Measurements from ENCODE around the gene PDGFD.

Gene PDGFD

GRCh38 chr11:103944251-103944940 lies 219.6 kb downstream of the PDGFD start:
- Histone ChIP-seq H3K27me3 (ENCODE audit: low read depth, low read length) (no peaks in the 10 kb centered on the region), H3K4me3 (ENCODE audit: low read length) (no peak overlapping the region), H3K79me2 (ENCODE audit: low read length) (no peaks in the 10 kb centered on the region), H3K4me2 (ENCODE audit: low read length) (no peak overlapping the region), H3K9me3 (ENCODE audit: insufficient read depth, low read length) (no peaks in the 10 kb centered on the region), H3K4me1 (ENCODE audit: low read length) (peaks cover 9% of the 10 kb centered on the region), H4K20me1 (ENCODE audit: insufficient read depth, low read length) (no peaks in the 10 kb centered on the region), H3K36me3 (replicated peaks; ENCODE audit: low read depth, low read length) (no peaks in the 10 kb centered on the region), H3K27ac (ENCODE audit: low read length) (no peak overlapping the region), H2AFZ (ENCODE audit: low read depth, low read length) (no peak overlapping the region), H3K9ac (ENCODE audit: low read length) (no peak overlapping the region)
- TF ChIP-seq EZH2phosphoT487 (IDR thresholded peaks at IDR 0.05; ENCODE audit: low read depth), result no peak
- TF ChIP-seq, protein P1, sequence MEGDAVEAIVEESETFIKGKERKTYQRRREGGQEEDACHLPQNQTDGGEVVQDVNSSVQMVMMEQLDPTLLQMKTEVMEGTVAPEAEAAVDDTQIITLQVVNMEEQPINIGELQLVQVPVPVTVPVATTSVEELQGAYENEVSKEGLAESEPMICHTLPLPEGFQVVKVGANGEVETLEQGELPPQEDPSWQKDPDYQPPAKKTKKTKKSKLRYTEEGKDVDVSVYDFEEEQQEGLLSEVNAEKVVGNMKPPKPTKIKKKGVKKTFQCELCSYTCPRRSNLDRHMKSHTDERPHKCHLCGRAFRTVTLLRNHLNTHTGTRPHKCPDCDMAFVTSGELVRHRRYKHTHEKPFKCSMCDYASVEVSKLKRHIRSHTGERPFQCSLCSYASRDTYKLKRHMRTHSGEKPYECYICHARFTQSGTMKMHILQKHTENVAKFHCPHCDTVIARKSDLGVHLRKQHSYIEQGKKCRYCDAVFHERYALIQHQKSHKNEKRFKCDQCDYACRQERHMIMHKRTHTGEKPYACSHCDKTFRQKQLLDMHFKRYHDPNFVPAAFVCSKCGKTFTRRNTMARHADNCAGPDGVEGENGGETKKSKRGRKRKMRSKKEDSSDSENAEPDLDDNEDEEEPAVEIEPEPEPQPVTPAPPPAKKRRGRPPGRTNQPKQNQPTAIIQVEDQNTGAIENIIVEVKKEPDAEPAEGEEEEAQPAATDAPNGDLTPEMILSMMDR (IDR thresholded peaks at IDR 0.05; ENCODE audit: low read depth, low read length), result no peak

DNA sequence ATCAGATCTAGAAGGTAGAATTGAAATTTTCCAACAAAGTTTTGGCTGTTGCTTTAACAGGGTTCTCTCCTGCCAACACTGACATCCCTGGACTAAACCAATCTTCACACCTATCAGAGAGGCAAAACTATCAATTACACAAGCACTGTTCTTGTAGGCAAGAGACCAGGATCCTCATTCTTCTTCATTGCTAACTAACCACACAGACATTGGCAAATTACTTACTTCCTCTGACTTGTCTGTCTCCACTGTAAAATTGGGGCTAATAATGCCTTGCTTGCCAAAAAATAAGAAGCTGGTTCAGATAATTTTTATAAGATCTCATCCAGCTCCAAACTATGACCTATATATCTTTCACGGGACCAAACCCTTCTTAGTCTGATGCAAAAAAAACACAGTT lies 221.3 kb downstream of the PDGFD start:
- no peaks in the 10 kb centered on the region for H3K79me2 ChIP-seq (ENCODE audit: low read length)
- no peak overlapping the region for H2AFZ ChIP-seq (ENCODE audit: low read depth, low read length)
- H3K4me3 ChIP-seq (ENCODE audit: low read length), result no peak overlapping the region
- no peaks in the 10 kb centered on the region for H4K20me1 ChIP-seq (ENCODE audit: insufficient read depth, low read length)
- TF ChIP-seq, protein P1 (IDR thresholded peaks at IDR 0.05; ENCODE audit: low read depth, low read length), result no peak
- TF ChIP-seq EZH2phosphoT487 (IDR thresholded peaks at IDR 0.05; ENCODE audit: low read depth), result no peak
- H3K9ac ChIP-seq (ENCODE audit: low read length), result no peak overlapping the region
- no peaks in the 10 kb centered on the region for H3K9me3 ChIP-seq (ENCODE audit: insufficient read depth, low read length)
- no peak overlapping the region for H3K27ac ChIP-seq (ENCODE audit: low read length)
- no peaks in the 10 kb centered on the region for H3K27me3 ChIP-seq (ENCODE audit: low read depth, low read length)
- H3K4me1 ChIP-seq (ENCODE audit: low read length), result peaks cover 10% of the 10 kb centered on the region
- H3K4me2 ChIP-seq (ENCODE audit: low read length), result no peak overlapping the region
- no peaks in the 10 kb centered on the region for H3K36me3 ChIP-seq (replicated peaks; ENCODE audit: low read depth, low read length)

DNA sequence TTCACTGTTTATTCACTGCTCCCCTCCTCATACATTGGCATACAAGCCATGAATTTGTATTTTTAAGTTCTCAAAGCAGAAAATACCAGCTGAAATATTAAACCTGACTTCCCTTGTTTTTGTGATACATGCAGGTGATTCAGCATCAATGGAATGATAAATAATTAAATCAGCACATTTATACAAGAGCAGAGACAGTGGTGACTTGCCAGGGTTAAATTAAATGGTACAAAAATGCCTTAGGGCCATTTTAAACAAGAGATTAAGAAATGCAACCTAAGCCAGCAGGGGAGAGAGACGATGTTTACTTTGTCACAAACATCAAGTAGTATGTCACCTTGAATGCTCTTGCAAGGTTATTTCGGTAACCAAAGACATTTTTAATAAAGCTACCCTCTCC lies 223.4 kb downstream of the PDGFD start:
- H3K9ac ChIP-seq (ENCODE audit: low read length), result no peak overlapping the region
- H3K4me3 ChIP-seq (ENCODE audit: low read length), result no peak overlapping the region
- H2AFZ ChIP-seq (ENCODE audit: low read depth, low read length), result no peak overlapping the region
- H3K79me2 ChIP-seq (ENCODE audit: low read length), result no peaks in the 10 kb centered on the region
- H3K4me2 ChIP-seq (ENCODE audit: low read length), result no peak overlapping the region
- no peaks in the 10 kb centered on the region for H4K20me1 ChIP-seq (ENCODE audit: insufficient read depth, low read length)
- peaks cover 16% of the 10 kb centered on the region for H3K4me1 ChIP-seq (ENCODE audit: low read length)
- no peaks in the 10 kb centered on the region for H3K36me3 ChIP-seq (replicated peaks; ENCODE audit: low read depth, low read length)
- no peaks in the 10 kb centered on the region for H3K27me3 ChIP-seq (ENCODE audit: low read depth, low read length)
- H3K9me3 ChIP-seq (ENCODE audit: insufficient read depth, low read length), result no peaks in the 10 kb centered on the region
- H3K27ac ChIP-seq (ENCODE audit: low read length), result no peak overlapping the region
- no peak for TF ChIP-seq EZH2phosphoT487 (IDR thresholded peaks at IDR 0.05; ENCODE audit: low read depth)
- TF ChIP-seq, protein P1 (IDR thresholded peaks at IDR 0.05; ENCODE audit: low read depth, low read length), result no peak

GRCh38 chr11:103939694-103940093 lies 224.3 kb downstream of the PDGFD start:
- Histone ChIP-seq H4K20me1 (ENCODE audit: insufficient read depth, low read length) (no peaks in the 10 kb centered on the region), H2AFZ (ENCODE audit: low read depth, low read length) (0 out of 2 replicates have a peak overlapping the region, but pooled peaks have one; percentile 35), H3K4me2 (ENCODE audit: low read length) (peak overlapping the region; percentile 67), H3K36me3 (replicated peaks; ENCODE audit: low read depth, low read length) (no peaks in the 10 kb centered on the region), H3K79me2 (ENCODE audit: low read length) (no peaks in the 10 kb centered on the region), H3K4me3 (ENCODE audit: low read length) (peak overlapping the region; percentile 48), H3K9ac (ENCODE audit: low read length) (no peak overlapping the region), H3K4me1 (ENCODE audit: low read length) (peaks cover 16% of the 10 kb centered on the region), H3K27ac (ENCODE audit: low read length) (no peak overlapping the region), H3K9me3 (ENCODE audit: insufficient read depth, low read length) (no peaks in the 10 kb centered on the region), H3K27me3 (ENCODE audit: low read depth, low read length) (no peaks in the 10 kb centered on the region)
- TF ChIP-seq, protein P1 (IDR thresholded peaks at IDR 0.05; ENCODE audit: low read depth, low read length), result no peak
- no peak for TF ChIP-seq EZH2phosphoT487 (IDR thresholded peaks at IDR 0.05; ENCODE audit: low read depth)

All from OCI-LY3 (cell line).